ENCODE results near the gene ETFB.

- TF ChIP-seq CTCF (IDR thresholded peaks at IDR 0.05) = no peak
- TF ChIP-seq POLR2AphosphoS5 (IDR thresholded peaks at IDR 0.05) = no peak
- TF ChIP-seq POLR2A (IDR thresholded peaks at IDR 0.05) = no peak
- TF ChIP-seq EP300 (IDR thresholded peaks at IDR 0.05) = no peak
Measured at GRCh38 chr19:51325161-51325976, 40.8 kb downstream of the ETFB start.
